Muscle layer of duodenum (tissue), 2 donors: Measurements from ENCODE around the gene MAG.

Source experiments
- H3K27ac ChIP-seq: one replicate; pipeline ENCODE4 v1.7.0; 2013; ENCODE audit warnings: mild to moderate bottlenecking, low read length
- H3K27me3 ChIP-seq: one replicate; pipeline ENCODE4 v1.7.0; 2013; ENCODE audit warnings: low read depth, mild to moderate bottlenecking, control low read depth, low read length
- H3K36me3 ChIP-seq, 2 donors: one replicate each; pipeline ENCODE4 v1.7.0; 2013; ENCODE audit warnings: low read length in 2 of 2, control low read depth in 1 of 2, mild to moderate bottlenecking in 1 of 2; ENCODE audit not compliant: insufficient read depth in 2 of 2, control insufficient read depth in 1 of 2
- H3K4me1 ChIP-seq, 2 donors: one replicate each; pipeline ENCODE4 v1.7.0; 2013; ENCODE audit warnings: low read length in 2 of 2, mild to moderate bottlenecking in 2 of 2, control low read depth in 1 of 2, moderate library complexity in 1 of 2; ENCODE audit not compliant: insufficient read depth in 2 of 2, control insufficient read depth in 1 of 2
- H3K4me3 ChIP-seq, 2 donors: one replicate each; pipeline ENCODE4 v1.7.0; 2013; ENCODE audit warnings: low read length in 2 of 2, low read depth in 1 of 2, mild to moderate bottlenecking in 1 of 2
- H3K9me3 ChIP-seq, 2 donors: one replicate each; pipeline ENCODE4 v1.7.0; 2013; ENCODE audit warnings: low read length in 2 of 2, control low read depth in 1 of 2, mild to moderate bottlenecking in 1 of 2; ENCODE audit not compliant: control insufficient read depth in 1 of 2
- donor health status: healthy.

Gene MAG

GRCh38 chr19:35297515-35297848, 5.5 kb downstream of the MAG start:
- H3K27me3 ChIP-seq = peaks cover 17% of the 10 kb centered on the region
- no peak overlapping the region for H3K4me3 ChIP-seq

GRCh38 chr19:35297922-35298321, 6.0 kb downstream of the MAG start:
- Histone ChIP-seq H3K27me3 (peaks cover 17% of the 10 kb centered on the region), H3K4me3 (no peak overlapping the region), H3K36me3 (no peaks in the 10 kb centered on the region), H3K4me1 (no peaks in the 10 kb centered on the region), H3K9me3 (no peaks in the 10 kb centered on the region), H3K27ac (no peak overlapping the region)

More at GRCh38 chr19:35297515-35297848, 5.5 kb downstream of the MAG start:
- no peak overlapping the region for H3K27ac ChIP-seq
- no peaks in the 10 kb centered on the region for H3K36me3 ChIP-seq
- no peaks in the 10 kb centered on the region for H3K9me3 ChIP-seq
- no peaks in the 10 kb centered on the region for H3K4me1 ChIP-seq

GRCh38 chr19:35298561-35298972, 6.6 kb downstream of the MAG start:
- Histone ChIP-seq H3K9me3 (no peaks in the 10 kb centered on the region), H3K27ac (no peak overlapping the region), H3K4me3 (no peak overlapping the region), H3K4me1 (no peaks in the 10 kb centered on the region), H3K36me3 (no peaks in the 10 kb centered on the region), H3K27me3 (peaks cover 17% of the 10 kb centered on the region)

DNA sequence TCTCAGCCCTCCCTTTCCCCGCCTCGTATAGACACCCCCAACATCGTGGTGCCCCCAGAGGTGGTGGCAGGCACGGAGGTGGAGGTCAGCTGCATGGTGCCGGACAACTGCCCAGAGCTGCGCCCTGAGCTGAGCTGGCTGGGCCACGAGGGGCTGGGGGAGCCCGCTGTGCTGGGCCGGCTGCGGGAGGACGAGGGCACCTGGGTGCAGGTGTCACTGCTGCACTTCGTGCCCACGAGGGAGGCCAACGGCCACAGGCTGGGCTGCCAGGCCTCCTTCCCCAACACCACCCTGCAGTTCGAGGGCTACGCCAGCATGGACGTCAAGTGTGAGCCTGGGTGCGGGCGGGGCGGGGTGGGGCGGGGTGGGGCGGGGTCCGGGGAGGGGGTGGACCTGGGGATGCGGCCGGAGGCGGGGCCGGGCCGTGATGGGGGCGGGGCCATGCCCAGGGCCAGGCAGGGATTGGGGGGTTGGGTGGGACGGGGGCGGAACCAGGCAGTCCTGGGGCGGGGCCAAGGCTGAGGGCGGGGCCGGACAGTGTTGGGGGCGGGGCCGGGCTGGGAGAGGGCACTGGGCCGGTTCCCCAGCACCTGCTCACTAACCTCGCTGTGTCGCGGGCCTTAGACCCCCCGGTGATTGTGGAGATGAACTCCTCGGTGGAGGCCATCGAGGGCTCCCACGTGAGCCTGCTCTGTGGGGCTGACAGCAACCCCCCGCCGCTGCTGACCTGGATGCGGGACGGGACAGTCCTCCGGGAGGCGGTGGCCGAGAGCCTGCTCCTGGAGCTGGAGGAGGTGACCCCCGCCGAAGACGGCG, 7.8 kb downstream of the MAG start:
- Histone ChIP-seq H3K36me3 (no peaks in the 10 kb centered on the region), H3K4me3 (no peak overlapping the region), H3K27ac (no peak overlapping the region), H3K9me3 (no peaks in the 10 kb centered on the region), H3K27me3 (peaks cover 17% of the 10 kb centered on the region), H3K4me1 (no peaks in the 10 kb centered on the region)

DNA sequence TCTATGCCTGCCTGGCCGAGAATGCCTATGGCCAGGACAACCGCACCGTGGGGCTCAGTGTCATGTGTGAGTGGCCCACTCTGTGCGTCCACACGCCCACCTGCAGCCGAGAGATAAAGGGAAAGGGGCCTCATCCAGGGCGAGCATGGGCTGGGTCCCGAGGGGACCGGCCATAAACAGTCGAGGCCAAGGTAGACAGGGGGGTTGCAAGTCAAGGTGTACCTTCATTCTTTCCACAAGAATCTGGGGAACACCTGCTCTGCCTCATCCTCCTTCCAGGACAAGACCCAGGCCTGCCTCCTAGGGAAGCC, 8.3 kb downstream of the MAG start:
- Histone ChIP-seq H3K9me3 (no peaks in the 10 kb centered on the region), H3K4me1 (no peaks in the 10 kb centered on the region), H3K4me3 (no peak overlapping the region), H3K27ac (no peak overlapping the region), H3K27me3 (peaks cover 17% of the 10 kb centered on the region), H3K36me3 (no peaks in the 10 kb centered on the region)

DNA sequence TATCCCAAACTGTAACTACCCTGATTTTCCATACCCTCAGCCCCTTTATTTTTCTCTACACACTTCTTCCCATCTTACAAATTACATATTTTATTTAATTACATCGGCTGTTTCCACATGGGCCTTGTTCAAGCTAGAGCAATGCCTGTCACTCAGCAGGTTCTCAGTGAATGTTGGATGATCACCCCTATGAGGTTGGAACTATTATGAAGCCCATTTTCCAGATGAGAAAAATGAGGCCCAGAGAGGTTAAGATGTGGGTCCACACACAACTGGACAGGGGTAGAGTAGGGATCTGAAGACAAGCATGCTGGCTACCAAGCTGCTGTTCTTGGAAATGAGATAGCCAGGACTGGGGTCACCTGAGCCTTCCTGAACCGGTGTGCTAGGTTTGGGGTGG, 10.0 kb downstream of the MAG start:
- H3K27ac ChIP-seq = no peak overlapping the region
- H3K4me3 ChIP-seq = no peak overlapping the region
- no peaks in the 10 kb centered on the region for H3K36me3 ChIP-seq
- H3K27me3 ChIP-seq = peaks cover 16% of the 10 kb centered on the region
- no peaks in the 10 kb centered on the region for H3K9me3 ChIP-seq
- no peaks in the 10 kb centered on the region for H3K4me1 ChIP-seq

DNA sequence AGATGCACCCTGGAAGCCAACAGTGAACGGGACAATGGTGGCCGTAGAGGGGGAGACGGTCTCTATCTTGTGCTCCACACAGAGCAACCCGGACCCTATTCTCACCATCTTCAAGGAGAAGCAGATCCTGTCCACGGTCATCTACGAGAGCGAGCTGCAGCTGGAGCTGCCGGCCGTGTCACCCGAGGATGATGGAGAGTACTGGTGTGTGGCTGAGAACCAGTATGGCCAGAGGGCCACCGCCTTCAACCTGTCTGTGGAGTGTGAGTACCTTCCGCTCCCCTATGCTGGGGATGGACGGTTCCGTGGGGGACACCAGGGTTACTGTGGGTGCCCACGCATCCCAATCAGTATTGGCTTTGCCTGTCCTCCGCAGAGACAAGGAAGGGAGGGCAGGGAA, 10.5 kb downstream of the MAG start:
- no peaks in the 10 kb centered on the region for H3K4me1 ChIP-seq
- H3K27me3 ChIP-seq = peaks cover 11% of the 10 kb centered on the region
- no peak overlapping the region for H3K27ac ChIP-seq
- no peaks in the 10 kb centered on the region for H3K9me3 ChIP-seq
- no peaks in the 10 kb centered on the region for H3K36me3 ChIP-seq
- H3K4me3 ChIP-seq = no peak overlapping the region

DNA sequence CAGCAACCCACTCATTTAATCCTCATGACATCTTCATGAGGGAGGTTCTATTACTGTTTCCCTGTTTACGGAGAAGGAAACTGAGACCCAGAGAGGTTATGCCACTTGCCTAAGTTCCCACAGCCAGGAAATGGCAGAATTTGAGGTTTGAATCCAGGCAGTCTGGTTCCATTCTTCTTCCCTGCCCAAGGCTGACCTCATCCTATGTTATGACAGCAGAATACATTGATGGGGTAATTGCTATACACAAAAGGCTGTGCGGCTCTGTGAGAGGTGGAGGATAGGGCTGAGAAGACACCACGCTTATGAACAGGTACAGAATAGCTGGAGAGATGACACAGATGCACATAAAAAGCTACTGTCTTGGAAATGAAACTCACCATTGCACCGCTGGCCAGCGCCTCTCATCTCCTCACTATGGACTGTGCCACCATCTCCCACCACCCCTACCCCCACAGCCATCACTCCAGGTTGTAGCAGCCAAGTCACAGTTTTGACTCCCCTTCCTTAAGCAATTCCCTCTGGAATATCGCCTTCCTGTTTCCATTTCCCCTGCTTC, 11.5 kb downstream of the MAG start:
- Histone ChIP-seq H3K9me3 (no peaks in the 10 kb centered on the region), H3K27me3 (peaks cover 2% of the 10 kb centered on the region), H3K4me1 (no peaks in the 10 kb centered on the region), H3K4me3 (no peak overlapping the region), H3K27ac (no peak overlapping the region), H3K36me3 (no peaks in the 10 kb centered on the region)

GRCh38 chr19:35304036-35304435, 12.1 kb downstream of the MAG start:
- Histone ChIP-seq H3K27me3 (no peaks in the 10 kb centered on the region), H3K36me3 (no peaks in the 10 kb centered on the region), H3K4me1 (no peaks in the 10 kb centered on the region), H3K9me3 (no peaks in the 10 kb centered on the region), H3K27ac (no peak overlapping the region), H3K4me3 (no peak overlapping the region)

DNA sequence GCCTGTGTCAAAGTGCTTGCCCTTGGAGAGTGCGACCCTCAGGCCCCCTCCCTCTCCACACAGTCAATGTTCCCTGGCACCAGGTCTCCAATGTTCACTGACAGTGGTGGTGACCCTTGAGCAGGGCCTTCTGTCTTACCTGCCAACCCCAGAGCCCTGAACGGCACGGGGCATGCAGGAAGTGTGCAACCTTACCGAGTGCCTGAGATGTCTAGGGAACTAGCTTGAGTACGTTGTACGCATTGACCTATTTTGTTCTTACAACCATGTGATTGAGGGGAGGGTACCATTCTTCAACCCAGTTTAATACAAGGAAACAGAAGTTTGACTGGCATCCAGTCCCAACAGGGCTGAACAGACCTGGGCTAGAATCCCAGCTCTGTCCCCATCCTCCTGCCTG, 13.2 kb downstream of the MAG start:
- no peaks in the 10 kb centered on the region for H3K4me1 ChIP-seq

DNA sequence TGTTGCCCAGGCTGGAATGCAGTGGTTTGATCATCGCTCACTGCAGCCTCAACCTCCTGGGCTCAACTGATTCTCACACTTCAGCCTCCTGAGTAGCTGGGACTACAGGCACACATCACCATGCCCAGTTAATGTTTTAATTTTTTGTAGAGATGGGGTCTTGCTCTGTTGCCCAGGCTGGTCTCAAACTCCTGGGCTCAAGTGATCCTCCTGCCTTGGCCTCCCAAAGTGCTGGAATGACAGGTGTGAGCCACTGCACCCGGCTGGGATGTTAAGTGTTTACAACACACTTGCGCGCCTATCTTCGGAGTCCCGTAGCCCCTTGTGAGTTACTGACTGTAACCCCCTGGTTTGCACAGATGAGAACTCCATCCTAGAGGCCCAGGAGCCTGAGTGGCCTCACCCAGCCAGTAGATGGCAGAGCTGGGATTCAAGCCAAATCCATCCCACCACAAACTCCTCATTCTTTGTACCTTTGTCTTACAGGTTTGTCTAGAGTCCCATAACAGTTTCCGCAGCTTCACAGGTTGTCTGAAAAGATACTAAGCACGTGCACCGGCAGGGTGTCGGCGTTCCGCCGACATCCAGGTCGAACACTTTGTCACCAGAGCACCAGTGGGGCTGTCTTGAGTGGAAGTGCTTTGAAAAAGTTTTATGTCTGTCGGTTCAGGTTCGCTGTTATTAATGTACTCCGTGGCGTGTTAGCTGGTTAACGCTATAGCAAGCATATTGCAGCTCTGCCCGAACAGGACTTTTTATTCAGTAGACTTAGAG, 14.7 kb downstream of the MAG start:
- H3K4me3 ChIP-seq = no peak overlapping the region
- H3K9me3 ChIP-seq = no peaks in the 10 kb centered on the region
- H3K27me3 ChIP-seq = no peaks in the 10 kb centered on the region
- no peaks in the 10 kb centered on the region for H3K36me3 ChIP-seq
- H3K27ac ChIP-seq = no peak overlapping the region
- H3K4me1 ChIP-seq = no peaks in the 10 kb centered on the region

More for the DNA sequence above, 13.2 kb downstream of the MAG start:
- no peaks in the 10 kb centered on the region for H3K9me3 ChIP-seq
- H3K27ac ChIP-seq = no peak overlapping the region
- no peaks in the 10 kb centered on the region for H3K36me3 ChIP-seq
- no peak overlapping the region for H3K4me3 ChIP-seq
- no peaks in the 10 kb centered on the region for H3K27me3 ChIP-seq
